NT2/D1 (cell line): ENCODE results near the gene NAA30.

Source experiments
- YY1 ChIP-seq: IDR thresholded peaks from 2 replicates; pipeline ENCODE4 v1.6.1; 2011; ENCODE audit not compliant: insufficient read length, insufficient read depth
- ZNF274 ChIP-seq: IDR thresholded peaks from 2 replicates; pipeline ENCODE4 v1.6.1; 2011; ENCODE audit warnings: mild to moderate bottlenecking, low read depth, low read length

- TF ChIP-seq ZNF274 (no peak), YY1 (no peak)
Measured at GRCh38 chr14:57418999-57419398, 28.6 kb downstream of the NAA30 start.
